ENCODE results near the gene KIF1C.
"Not testable (repeated sequence)": the region's sequence is repeated elsewhere in the genome, so short reads cannot be mapped to it uniquely, and the experiment has no call there.

Gene KIF1C

DNA sequence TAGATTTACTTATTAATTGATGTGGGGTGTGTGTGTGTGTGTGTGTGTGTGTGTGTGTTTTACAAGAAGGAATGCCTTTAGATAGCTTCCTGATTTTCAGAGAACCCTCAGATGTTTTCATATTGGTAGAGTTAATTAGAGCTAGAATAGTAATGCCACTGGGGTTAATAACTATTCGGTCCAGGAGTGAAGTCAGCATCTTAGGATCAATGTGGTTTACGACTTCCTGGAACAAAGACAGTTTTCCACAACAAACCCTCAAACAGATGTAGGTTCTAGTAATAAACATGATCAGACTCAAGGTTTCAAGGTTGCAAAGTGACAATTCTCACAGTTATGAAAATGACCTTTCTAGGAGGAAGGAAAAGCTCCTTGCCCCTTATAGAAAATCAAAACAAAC is 49.7 kb downstream of the KIF1C start:
- DNase-seq, result no peak

DNA sequence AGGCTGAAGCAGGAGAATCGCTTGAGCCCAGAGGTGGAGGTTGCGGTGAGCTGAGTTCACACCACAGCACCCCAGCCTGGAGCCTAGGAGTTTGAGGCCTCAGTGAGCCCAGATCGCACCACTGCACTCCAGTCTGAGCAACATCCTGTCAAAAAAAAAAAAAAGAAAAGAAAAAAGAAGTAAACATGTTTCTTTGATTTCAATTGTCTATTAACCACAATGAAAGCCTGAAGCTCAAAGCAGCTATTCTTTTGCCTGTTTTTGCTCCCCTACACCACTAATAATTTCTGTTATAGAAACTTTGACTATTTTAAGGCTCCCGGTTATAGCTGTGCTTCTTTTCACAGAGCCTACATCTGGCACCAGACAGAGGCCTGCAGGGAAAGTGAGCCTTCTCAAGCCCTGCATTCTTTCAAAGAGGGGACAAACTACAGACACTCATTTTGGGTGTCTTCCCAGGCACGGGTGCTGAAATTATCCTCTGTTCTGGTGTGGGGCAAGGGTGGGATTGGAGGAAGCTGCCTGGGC is 51.6 kb downstream of the KIF1C start:
- DNase-seq, result no peak

DNA sequence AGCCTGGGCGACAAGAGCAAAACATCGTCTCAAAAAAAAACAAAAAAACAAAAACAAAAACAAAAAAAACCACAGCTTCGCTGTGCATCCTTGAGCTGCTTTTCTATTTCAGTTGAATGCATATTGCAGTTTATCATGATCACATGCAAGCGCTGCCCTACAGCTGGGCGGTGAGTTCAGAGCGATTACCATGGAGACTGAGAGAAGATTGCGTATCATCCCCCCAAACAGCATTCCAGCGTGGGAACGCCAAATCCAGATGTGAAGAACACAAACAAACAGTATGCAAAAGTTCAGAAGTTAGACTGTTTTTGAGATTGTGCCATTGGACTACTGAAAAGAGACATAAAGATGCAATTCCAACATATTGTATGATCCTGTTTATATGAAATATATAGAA is 52.5 kb downstream of the KIF1C start:
- DNase-seq, result no peak

DNA sequence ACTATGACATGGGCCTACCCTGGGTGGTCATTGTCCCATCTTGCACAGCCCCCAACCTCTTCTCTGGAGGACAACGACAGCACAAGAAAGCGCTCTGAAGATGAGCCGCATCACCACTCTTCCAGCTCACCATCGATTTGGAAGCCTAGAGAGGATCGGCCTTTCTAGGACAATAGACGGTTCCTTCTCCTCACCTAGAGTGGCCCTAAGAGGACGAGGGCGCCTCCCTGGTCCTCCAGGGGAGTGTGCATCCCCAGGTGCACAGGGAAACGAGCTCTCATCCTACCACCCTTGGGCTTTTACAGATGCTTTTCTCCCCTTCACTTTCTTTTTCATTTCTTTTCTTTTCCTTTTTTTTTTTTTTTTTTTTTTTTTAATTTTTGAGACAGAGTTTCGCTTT is 57.8 kb downstream of the KIF1C start:
- no peak for DNase-seq

DNA sequence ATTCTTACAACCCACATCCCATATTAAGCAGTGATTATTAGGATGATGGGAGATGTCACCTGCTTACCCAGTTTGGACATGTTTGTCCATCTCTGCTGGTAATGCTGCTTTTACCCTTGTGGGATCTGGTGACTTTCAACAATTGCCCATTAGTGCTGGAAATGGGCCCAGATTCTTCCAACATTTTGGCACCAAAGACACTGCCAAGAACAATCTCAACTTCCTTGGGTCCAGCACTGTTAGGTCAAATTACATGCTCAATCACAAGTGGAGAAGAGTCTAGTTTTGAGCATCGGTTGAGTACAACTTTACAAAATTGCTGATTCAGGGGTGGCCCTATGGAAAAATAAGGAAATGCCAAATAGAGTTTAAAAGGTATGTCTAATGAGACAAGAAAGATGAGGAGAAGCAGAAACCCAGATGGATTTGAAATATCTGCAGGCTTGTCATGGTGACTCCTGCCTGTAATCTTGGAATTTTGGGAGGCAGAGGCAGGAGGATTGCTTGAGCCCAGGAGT is 67.5 kb downstream of the KIF1C start:
- DNase-seq, result no peak

DNA sequence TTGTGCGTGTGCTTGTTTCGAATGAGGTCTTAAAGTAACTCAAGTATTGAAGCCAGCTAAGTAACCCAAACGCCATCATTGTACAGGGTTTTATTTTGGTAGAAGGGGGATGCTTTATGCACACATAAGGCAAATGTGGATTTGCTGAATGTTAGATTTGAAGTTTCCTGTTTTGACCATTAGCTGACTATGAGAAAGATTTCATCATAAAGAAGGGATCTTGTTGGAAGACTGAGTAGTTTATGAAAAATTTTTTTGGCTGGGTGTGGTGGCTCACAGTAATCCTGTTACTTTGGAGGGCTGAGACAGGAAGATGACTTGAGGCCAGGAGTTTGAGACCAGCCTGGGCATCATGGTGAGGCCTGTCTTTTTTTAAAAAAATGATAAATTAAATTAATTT is 70.5 kb downstream of the KIF1C start:
- no peak for DNase-seq

DNA sequence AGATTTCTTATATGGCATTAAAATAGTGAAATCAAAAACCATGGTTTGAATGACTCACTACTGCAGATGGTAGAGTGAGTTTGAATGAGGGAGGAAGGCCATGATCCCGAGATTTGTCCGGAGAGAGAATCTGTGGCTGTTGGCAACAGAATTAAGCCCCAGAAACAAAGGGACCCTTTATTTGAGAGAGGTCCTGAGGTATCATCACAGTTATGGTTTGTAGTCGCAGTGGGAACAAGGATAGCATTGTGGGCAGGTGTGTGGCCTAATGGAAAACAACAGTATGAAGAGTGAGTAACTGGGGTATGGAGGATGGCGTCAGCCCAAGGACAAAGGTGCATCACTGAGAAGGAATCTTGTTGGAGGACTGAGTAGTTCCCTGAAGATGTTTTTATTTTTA is 72.0 kb downstream of the KIF1C start:
- DNase-seq, result no peak

DNA sequence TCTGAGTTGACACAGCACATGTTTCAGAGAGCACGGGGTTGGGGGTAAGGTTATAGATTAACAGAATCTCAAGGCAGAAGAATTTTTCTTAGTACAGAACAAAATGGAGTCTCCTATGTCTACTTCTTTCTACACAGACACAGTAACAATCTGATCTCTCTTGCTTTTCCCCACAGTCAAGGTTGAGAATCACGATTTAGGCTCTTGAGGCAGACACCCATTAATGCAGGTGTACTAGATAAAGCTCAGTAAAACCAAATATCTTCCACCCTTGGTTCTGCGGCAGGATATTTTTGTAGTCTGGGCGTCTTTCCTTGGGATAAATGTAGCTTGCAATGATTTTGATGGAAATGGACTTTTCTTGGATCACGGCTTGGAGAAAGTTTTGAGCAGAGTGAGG is 77.7 kb downstream of the KIF1C start:
- not testable (repeated sequence) for DNase-seq

DNA sequence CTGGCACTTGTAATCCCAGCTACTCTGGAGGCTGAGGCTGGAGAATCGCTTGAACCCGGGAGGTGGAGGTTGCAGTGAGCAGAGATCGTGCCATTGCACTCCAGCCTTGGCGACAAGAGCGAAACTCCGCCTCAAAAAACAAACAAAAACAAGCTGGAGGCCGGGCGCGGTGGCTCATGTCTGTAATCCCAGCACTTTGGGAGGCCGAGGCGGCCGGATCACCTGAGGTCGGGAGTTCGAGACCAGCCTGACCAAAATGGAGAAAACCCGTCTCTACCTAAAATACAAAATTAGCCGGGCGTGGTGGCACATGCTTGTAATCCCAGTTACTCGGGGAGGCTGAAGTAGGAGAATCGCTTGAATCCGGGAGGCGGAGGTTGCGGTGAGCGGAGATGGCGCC is 79.5 kb downstream of the KIF1C start:
- DNase-seq, result not testable (repeated sequence)

DNA sequence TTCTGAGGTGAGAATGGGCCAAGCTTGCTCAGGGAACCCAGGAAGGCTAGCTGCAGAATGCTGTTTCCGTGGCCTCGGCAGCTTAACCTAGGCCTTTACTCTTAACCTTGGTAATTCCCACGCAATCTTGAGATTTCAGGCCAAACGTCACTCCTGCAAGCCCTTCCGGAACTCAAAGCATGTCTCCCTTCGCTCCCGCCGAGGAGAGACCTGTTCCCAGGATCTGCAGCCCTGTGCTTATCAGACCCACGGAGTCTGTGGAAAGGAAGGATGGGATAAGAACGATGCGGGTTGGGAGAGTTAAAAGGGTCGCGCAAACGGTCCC is 80.0 kb downstream of the KIF1C start:
- DNase-seq, result no peak
